Measurements from ENCODE around the gene NEDD4L.

DNA sequence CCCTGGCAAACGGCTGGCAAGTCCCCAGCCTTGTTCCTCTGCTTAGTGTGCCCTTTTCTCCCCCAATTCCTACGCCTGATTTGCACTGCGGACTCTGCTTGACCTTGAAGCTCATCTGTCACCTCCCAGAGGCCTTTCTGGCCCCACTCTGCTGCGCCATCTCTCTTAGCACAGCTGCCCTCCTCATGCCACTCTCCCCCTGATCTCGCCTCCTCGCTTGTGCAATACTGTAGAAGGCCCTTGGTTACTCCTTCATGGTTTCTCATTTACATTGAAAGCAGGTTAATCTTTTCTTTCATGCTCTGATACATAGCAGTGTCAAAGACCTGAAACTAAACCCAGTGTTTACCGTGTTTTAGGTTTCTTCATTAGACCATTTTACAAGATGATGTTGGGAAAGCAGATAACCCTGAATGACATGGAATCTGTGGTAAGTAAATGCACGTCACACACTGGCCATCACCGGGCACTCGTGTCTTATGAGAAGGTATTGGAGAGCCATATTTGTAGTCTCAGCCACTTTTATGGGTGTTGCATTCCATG, 326.1 kb downstream of the NEDD4L start:
- TF ChIP-seq, protein P1, sequence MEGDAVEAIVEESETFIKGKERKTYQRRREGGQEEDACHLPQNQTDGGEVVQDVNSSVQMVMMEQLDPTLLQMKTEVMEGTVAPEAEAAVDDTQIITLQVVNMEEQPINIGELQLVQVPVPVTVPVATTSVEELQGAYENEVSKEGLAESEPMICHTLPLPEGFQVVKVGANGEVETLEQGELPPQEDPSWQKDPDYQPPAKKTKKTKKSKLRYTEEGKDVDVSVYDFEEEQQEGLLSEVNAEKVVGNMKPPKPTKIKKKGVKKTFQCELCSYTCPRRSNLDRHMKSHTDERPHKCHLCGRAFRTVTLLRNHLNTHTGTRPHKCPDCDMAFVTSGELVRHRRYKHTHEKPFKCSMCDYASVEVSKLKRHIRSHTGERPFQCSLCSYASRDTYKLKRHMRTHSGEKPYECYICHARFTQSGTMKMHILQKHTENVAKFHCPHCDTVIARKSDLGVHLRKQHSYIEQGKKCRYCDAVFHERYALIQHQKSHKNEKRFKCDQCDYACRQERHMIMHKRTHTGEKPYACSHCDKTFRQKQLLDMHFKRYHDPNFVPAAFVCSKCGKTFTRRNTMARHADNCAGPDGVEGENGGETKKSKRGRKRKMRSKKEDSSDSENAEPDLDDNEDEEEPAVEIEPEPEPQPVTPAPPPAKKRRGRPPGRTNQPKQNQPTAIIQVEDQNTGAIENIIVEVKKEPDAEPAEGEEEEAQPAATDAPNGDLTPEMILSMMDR (conservative IDR thresholded peaks at IDR 0.05; ENCODE audit: low read length) = no peak
- TF ChIP-seq EZH2phosphoT487 (IDR thresholded peaks at IDR 0.05; ENCODE audit: borderline replicate concordance, low read depth, low read length) = no peak

Data from OCI-LY7 (cell line).